Fibroblast of lung (primary cell): Measurements from ENCODE around the gene DEFB114. TPM values are rescaled to one million over a fixed set of nuclear protein-coding genes. Genes with fewer than 3 reads are reported as not detected.

Experiments
- DNase-seq, 2 donors: peaks; one replicate each; pipeline versions ENCODE4 v3.0.0 to v3.0.0-alpha.2; 2010; ENCODE audit warnings: low read depth in 2 of 2
- H2AFZ ChIP-seq: 2 replicates; pipeline ENCODE4 v1.5.1; 2012; ENCODE audit warnings: low read length, control low read depth, inconsistent platforms
- H3K27ac ChIP-seq: 2 replicates; pipeline ENCODE4 v1.5.1; 2011; ENCODE audit warnings: low read length, control low read depth; ENCODE audit not compliant: insufficient read depth
- H3K27me3 ChIP-seq: 2 replicates; pipeline ENCODE4 v1.5.1; 2011; ENCODE audit warnings: mild to moderate bottlenecking, low read length; ENCODE audit not compliant: control insufficient read depth, insufficient read depth
- H3K36me3 ChIP-seq: 2 replicates; pipeline ENCODE4 v1.5.1; 2011; ENCODE audit warnings: low read length; ENCODE audit not compliant: control insufficient read depth, insufficient read depth
- H3K4me1 ChIP-seq: 2 replicates; pipeline ENCODE4 v1.5.1; 2011; ENCODE audit warnings: low read length; ENCODE audit not compliant: control insufficient read depth, insufficient read depth; ENCODE audit errors: extremely low read depth
- H3K4me2 ChIP-seq: 2 replicates; pipeline ENCODE4 v1.5.1; 2011; ENCODE audit warnings: low read length, control low read depth; ENCODE audit not compliant: insufficient read depth; ENCODE audit errors: extremely low read depth
- H3K4me3 ChIP-seq, 4 experiments: fragments of 200-600 bp in 1 of 4; sonication (generic) in 1 of 4; replicated peaks in 1 of 4; 2 replicates each; pipeline ENCODE4 v1.5.1; 2011 to 2016; ENCODE audit warnings: low read length in 4 of 4, low read depth in 3 of 4, mild to moderate bottlenecking in 3 of 4, control low read depth in 2 of 4, inconsistent platforms in 1 of 4, mixed read lengths in 1 of 4; ENCODE audit not compliant: insufficient read depth in 1 of 4; ENCODE audit errors: control extremely low read depth in 1 of 4
- H3K79me2 ChIP-seq: 2 replicates; pipeline ENCODE4 v1.5.1; 2012; ENCODE audit warnings: mild to moderate bottlenecking, low read length, inconsistent platforms; ENCODE audit not compliant: control insufficient read depth, insufficient read depth
- H3K9ac ChIP-seq: 2 replicates; pipeline ENCODE4 v1.5.1; 2011; ENCODE audit warnings: mild to moderate bottlenecking, low read length, control low read depth; ENCODE audit not compliant: insufficient read depth
- H3K9me3 ChIP-seq: 2 replicates; pipeline ENCODE4 v1.5.1; 2012; ENCODE audit warnings: low read depth, low read length; ENCODE audit not compliant: control insufficient read depth, insufficient read depth
- H4K20me1 ChIP-seq: 2 replicates; pipeline ENCODE4 v1.5.1; 2011; ENCODE audit warnings: low read length; ENCODE audit not compliant: control insufficient read depth, insufficient read depth; ENCODE audit errors: extremely low read depth
- CTCF ChIP-seq, 2 donors: IDR thresholded peaks in 1 of 2; conservative IDR thresholded peaks in 1 of 2; 1 replicate in 1 of 2; 2 replicates in 1 of 2; pipeline ENCODE4 v1.5.1; 2011 to 2012; ENCODE audit warnings: low read length in 2 of 2, control low read depth in 1 of 2, inconsistent platforms in 1 of 2, low read depth in 1 of 2, mild to moderate bottlenecking in 1 of 2
- EZH2 ChIP-seq: IDR thresholded peaks from 2 replicates; pipeline ENCODE4 v1.5.1; 2012; ENCODE audit warnings: low read length, control low read depth, mild to moderate bottlenecking; ENCODE audit errors: missing control alignments
- polyA plus RNA-seq, 2 donors: library from polyadenylated mRNA; depleted of rRNA in 1 of 2; stranded (reverse) in 1 of 2; unstranded in 1 of 2; fragments of >200 nt; gene quantifications; 2 replicates each; pipeline ENCODE4 v1.2.1, GENCODE V29; 2011 to 2012; ENCODE audit warnings: missing spikeins in 1 of 2
- total RNA-seq: library from RNA; depleted of rRNA; stranded (reverse); fragments of >200 nt; gene quantifications from 2 replicates; pipeline ENCODE4 v1.2.1, GENCODE V29; 2014

Gene DEFB114
- total and polyA plus RNA-seq, 2 donors (not counting 1 experiment from before 2014, with no cell fraction given) = not detected

- Histone ChIP-seq H3K4me2 (no peak overlapping the region), H3K79me2 (no peaks in the 10 kb centered on the region), H3K36me3 (no peaks in the 10 kb centered on the region), H3K4me3 (no peak overlapping the region), H3K9ac (no peak overlapping the region), H3K27me3 (no peaks in the 10 kb centered on the region), H3K4me1 (no peaks in the 10 kb centered on the region), H4K20me1 (no peaks in the 10 kb centered on the region), H3K27ac (no peak overlapping the region), H3K9me3 (no peaks in the 10 kb centered on the region), H2AFZ (no peak overlapping the region)
- TF ChIP-seq CTCF (conservative IDR thresholded peaks at IDR 0.05 in 1 of 2, IDR thresholded peaks at IDR 0.05 in 1 of 2; ENCODE audit: low read depth in 1 of 2, low read length in 2 of 2) = no peak
- TF ChIP-seq EZH2 = no peak
- DNase-seq = no peak
These were observed 50.2 kb downstream of the DEFB114 start for GRCh38 chr6:49913636-49914375.

- TF ChIP-seq CTCF (conservative IDR thresholded peaks at IDR 0.05 in 1 of 2, IDR thresholded peaks at IDR 0.05 in 1 of 2; ENCODE audit: low read depth in 1 of 2, low read length in 2 of 2) = no peak
- TF ChIP-seq EZH2 = no peak
- no peak overlapping the region for H3K4me2 ChIP-seq
- no peak overlapping the region for H3K9ac ChIP-seq
- H3K36me3 ChIP-seq = no peaks in the 10 kb centered on the region
- no peaks in the 10 kb centered on the region for H3K4me1 ChIP-seq
- no peak for DNase-seq
- H3K4me3 ChIP-seq = no peak overlapping the region
- H3K9me3 ChIP-seq = no peaks in the 10 kb centered on the region
- H3K79me2 ChIP-seq = no peaks in the 10 kb centered on the region
- no peak overlapping the region for H3K27ac ChIP-seq
- no peak overlapping the region for H2AFZ ChIP-seq
- no peaks in the 10 kb centered on the region for H3K27me3 ChIP-seq
- no peaks in the 10 kb centered on the region for H4K20me1 ChIP-seq
These were observed 51.8 kb downstream of the DEFB114 start for GRCh38 chr6:49912196-49912595.

- Histone ChIP-seq H3K36me3 (no peaks in the 10 kb centered on the region), H3K27ac (no peak overlapping the region), H2AFZ (no peak overlapping the region), H3K4me2 (no peak overlapping the region), H3K4me1 (no peaks in the 10 kb centered on the region), H3K4me3 (no peak overlapping the region), H3K79me2 (no peaks in the 10 kb centered on the region), H3K9ac (no peak overlapping the region), H3K27me3 (no peaks in the 10 kb centered on the region), H3K9me3 (no peaks in the 10 kb centered on the region), H4K20me1 (no peaks in the 10 kb centered on the region)
- DNase-seq = no peak
- no peak for TF ChIP-seq CTCF (conservative IDR thresholded peaks at IDR 0.05 in 1 of 2, IDR thresholded peaks at IDR 0.05 in 1 of 2; ENCODE audit: low read depth in 1 of 2, low read length in 2 of 2)
- no peak for TF ChIP-seq EZH2
These were observed 52.7 kb downstream of the DEFB114 start for GRCh38 chr6:49911252-49911651.

Other genes starting within 250 kb of the DEFB114 start
- gene CRISP3, start 219.8 kb downstream of the DEFB114 start, total RNA-seq = not detected in 2 replicates
- gene CRISP3, start 219.8 kb downstream of the DEFB114 start, polyA plus RNA-seq = not detected in 2 replicates
- gene PGK2, start 176.9 kb downstream of the DEFB114 start, total RNA-seq = not detected in 2 replicates
- not detected in 2 replicates for gene PGK2, start 176.9 kb downstream of the DEFB114 start, polyA plus RNA-seq
- not detected in 2 replicates for gene CRISP1, start 97.6 kb downstream of the DEFB114 start, total RNA-seq
- gene CRISP1, start 97.6 kb downstream of the DEFB114 start, polyA plus RNA-seq = not detected in 2 replicates
- not detected in 2 replicates for gene DEFB113, start 5.5 kb upstream of the DEFB114 start, total RNA-seq
- not detected in 2 replicates for gene DEFB113, start 5.5 kb upstream of the DEFB114 start, polyA plus RNA-seq
- not detected in 2 replicates for gene DEFB110, start 57.8 kb upstream of the DEFB114 start, total RNA-seq
- not detected in 2 replicates for gene DEFB110, start 57.8 kb upstream of the DEFB114 start, polyA plus RNA-seq
- gene DEFB112, start 85.8 kb upstream of the DEFB114 start, total RNA-seq = not detected in 2 replicates
- gene DEFB112, start 85.8 kb upstream of the DEFB114 start, polyA plus RNA-seq = not detected in 2 replicates